OCI-LY7 (cell line): ENCODE results near the gene SNX24. TPM values are rescaled to one million over a fixed set of nuclear protein-coding genes. Genes with fewer than 3 reads are reported as not detected.

Experiments used
- BruUV-seq: library from RNA; stranded (reverse); fragments of 400-500 nt; replicated peaks from 2 replicates; lab custom pipeline; 2021; lab: Mats Ljungman, UMichigan
- CTCF ChIA-PET: fragments of 300-600 bp; sonication (Branson Sonifier 250); formaldehyde crosslinking; loops from one replicate; lab custom pipeline; 2022; ENCODE audit warnings: antibody characterized with exemption; ENCODE audit not compliant: unreplicated experiment; lab: Charles Lee
- POLR2A ChIA-PET: fragments of 300-600 bp; sonication (Branson Sonifier 250); formaldehyde crosslinking; loops from one replicate; lab custom pipeline; 2022; ENCODE audit warnings: antibody characterized with exemption; lab: Charles Lee
- DNase-seq: peaks from one replicate; pipeline ENCODE4 v3.0.0-alpha.2; 2015; ENCODE audit warnings: low spot score
- H2AFZ ChIP-seq: fragments of 200-600 bp; sonication (generic), shearing (Covaris generic); 2 replicates; pipeline ENCODE4 v1.6.1; 2014; ENCODE audit warnings: mild to moderate bottlenecking, antibody characterized with exemption, low read length, moderate library complexity
- H3K27ac ChIP-seq: fragments of 200-600 bp; sonication (generic); 2 replicates; pipeline ENCODE4 v1.5.1; 2014; ENCODE audit warnings: mixed run types, low read depth, mild to moderate bottlenecking, moderate library complexity, low read length, inconsistent platforms; ENCODE audit not compliant: poor library complexity, severe bottlenecking
- H3K36me3 ChIP-seq: fragments of 200-600 bp; sonication (generic); 2 replicates; pipeline ENCODE4 v1.6.1; 2014; ENCODE audit warnings: mild to moderate bottlenecking, antibody characterized with exemption, low read length, moderate library complexity, mixed read lengths; ENCODE audit not compliant: insufficient read depth
- H3K4me1 ChIP-seq: fragments of 200-600 bp; sonication (generic); 2 replicates; pipeline ENCODE4 v1.5.1; 2014; ENCODE audit warnings: mild to moderate bottlenecking, low read length; ENCODE audit not compliant: insufficient read depth, poor library complexity, severe bottlenecking
- H3K4me2 ChIP-seq: fragments of 200-600 bp; sonication (generic); 2 replicates; pipeline ENCODE4 v1.6.1; 2014; ENCODE audit warnings: mild to moderate bottlenecking, low read length
- H3K4me3 ChIP-seq: fragments of 200-600 bp; sonication (generic); 2 replicates; pipeline ENCODE4 v1.5.1; 2014; ENCODE audit warnings: mild to moderate bottlenecking, low read depth, low read length; ENCODE audit not compliant: poor library complexity, severe bottlenecking
- H3K79me2 ChIP-seq: fragments of 200-600 bp; sonication (generic); 2 replicates; pipeline ENCODE4 v1.6.1; 2016; ENCODE audit warnings: low read depth, mild to moderate bottlenecking, low read length, moderate library complexity, mixed read lengths; ENCODE audit not compliant: insufficient read depth
- H3K9me2 ChIP-seq: fragments of 200-600 bp; sonication (generic); 2 replicates; pipeline ENCODE4 v1.6.1; 2016; ENCODE audit warnings: mild to moderate bottlenecking, low read length, mixed read lengths; ENCODE audit not compliant: insufficient read depth
- H3K9me3 ChIP-seq: fragments of 200-600 bp; sonication (generic); 2 replicates; pipeline ENCODE4 v1.6.1; 2014; ENCODE audit warnings: mild to moderate bottlenecking, mixed run types, low read length, mixed read lengths
- H4K20me1 ChIP-seq: fragments of 200-600 bp; sonication (generic); 2 replicates; pipeline ENCODE4 v1.6.1; 2014; ENCODE audit warnings: mild to moderate bottlenecking, antibody characterized with exemption, low read length, moderate library complexity, mixed read lengths; ENCODE audit not compliant: insufficient read depth
- EZH2phosphoT487 ChIP-seq: fragments of 200-600 bp; sonication (generic); IDR thresholded peaks from 2 replicates; pipeline ENCODE4 v1.6.1; 2018; ENCODE audit warnings: low read depth, borderline replicate concordance, mild to moderate bottlenecking, mixed run types, antibody characterized with exemption, low read length, moderate library complexity, mixed read lengths
- intact Hi-C: fragments of 100-400 bp; cut with micrococcal nuclease; formaldehyde crosslinking; loops from one replicate; pipeline ENCODE4 v1.10.0; 2022; ENCODE audit not compliant: unreplicated experiment
- total RNA-seq, 2 experiments: library from RNA; depleted of rRNA in 1 of 2; stranded (reverse); fragments of >200 nt in 1 of 2; shearing (Covaris generic) in 1 of 2; gene quantifications; 2 replicates each; pipeline ENCODE4 v1.2.3, GENCODE V29; 2014 to 2022
- TF ChIP-seq, protein P1 (sequence below): fragments of 200-600 bp; sonication (generic); conservative IDR thresholded peaks from 2 replicates; pipeline ENCODE4 v1.5.1; 2014; ENCODE audit warnings: mild to moderate bottlenecking, antibody characterized with exemption, low read length, moderate library complexity, mixed read lengths

Gene SNX24
- total RNA-seq, 2 experiments from 2014 or later = 6.9 to 14.5 TPM

DNA sequence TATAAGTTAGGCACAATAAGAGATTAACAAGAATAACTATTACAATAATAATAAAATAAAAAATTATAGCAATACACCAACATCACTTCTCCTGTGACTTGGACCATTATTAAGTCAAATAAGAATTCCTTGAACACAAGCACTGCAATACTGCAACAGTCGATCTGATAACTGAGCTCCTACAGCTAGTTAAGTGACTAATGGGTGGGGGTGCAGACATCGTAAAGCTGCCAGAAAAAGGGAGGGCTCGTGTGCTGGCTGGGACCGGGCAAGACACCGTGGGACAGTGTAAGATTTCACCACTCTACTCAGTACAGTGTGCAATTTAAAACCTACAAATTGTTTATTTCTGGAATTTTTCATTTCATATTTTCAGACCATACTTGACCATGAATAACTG is 78.8 kb downstream of the SNX24 start:
- no peak for TF ChIP-seq EZH2phosphoT487
- TF ChIP-seq, protein P1, sequence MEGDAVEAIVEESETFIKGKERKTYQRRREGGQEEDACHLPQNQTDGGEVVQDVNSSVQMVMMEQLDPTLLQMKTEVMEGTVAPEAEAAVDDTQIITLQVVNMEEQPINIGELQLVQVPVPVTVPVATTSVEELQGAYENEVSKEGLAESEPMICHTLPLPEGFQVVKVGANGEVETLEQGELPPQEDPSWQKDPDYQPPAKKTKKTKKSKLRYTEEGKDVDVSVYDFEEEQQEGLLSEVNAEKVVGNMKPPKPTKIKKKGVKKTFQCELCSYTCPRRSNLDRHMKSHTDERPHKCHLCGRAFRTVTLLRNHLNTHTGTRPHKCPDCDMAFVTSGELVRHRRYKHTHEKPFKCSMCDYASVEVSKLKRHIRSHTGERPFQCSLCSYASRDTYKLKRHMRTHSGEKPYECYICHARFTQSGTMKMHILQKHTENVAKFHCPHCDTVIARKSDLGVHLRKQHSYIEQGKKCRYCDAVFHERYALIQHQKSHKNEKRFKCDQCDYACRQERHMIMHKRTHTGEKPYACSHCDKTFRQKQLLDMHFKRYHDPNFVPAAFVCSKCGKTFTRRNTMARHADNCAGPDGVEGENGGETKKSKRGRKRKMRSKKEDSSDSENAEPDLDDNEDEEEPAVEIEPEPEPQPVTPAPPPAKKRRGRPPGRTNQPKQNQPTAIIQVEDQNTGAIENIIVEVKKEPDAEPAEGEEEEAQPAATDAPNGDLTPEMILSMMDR = no peak
- Histone ChIP-seq H3K9me3 (no peaks in the 10 kb centered on the region), H3K4me2 (no peak overlapping the region), H3K9me2 (no peaks in the 10 kb centered on the region), H2AFZ (no peak overlapping the region), H3K4me1 (no peaks in the 10 kb centered on the region), H3K79me2 (no peaks in the 10 kb centered on the region), H3K36me3 (no peaks in the 10 kb centered on the region), H4K20me1 (no peaks in the 10 kb centered on the region), H3K4me3 (no peak overlapping the region), H3K27ac (no peak overlapping the region)
- CTCF ChIA-PET = interaction anchor here (0.5 kb wide), 1 partner anchor 1096 kb away, joined by 10 read pairs; no protein-coding TSS in a partner anchor
- no TSS peak for BruUV-seq
- POLR2A ChIA-PET = no interaction called here
- DNase-seq = no peak
- intact Hi-C loops = no loop called here

DNA sequence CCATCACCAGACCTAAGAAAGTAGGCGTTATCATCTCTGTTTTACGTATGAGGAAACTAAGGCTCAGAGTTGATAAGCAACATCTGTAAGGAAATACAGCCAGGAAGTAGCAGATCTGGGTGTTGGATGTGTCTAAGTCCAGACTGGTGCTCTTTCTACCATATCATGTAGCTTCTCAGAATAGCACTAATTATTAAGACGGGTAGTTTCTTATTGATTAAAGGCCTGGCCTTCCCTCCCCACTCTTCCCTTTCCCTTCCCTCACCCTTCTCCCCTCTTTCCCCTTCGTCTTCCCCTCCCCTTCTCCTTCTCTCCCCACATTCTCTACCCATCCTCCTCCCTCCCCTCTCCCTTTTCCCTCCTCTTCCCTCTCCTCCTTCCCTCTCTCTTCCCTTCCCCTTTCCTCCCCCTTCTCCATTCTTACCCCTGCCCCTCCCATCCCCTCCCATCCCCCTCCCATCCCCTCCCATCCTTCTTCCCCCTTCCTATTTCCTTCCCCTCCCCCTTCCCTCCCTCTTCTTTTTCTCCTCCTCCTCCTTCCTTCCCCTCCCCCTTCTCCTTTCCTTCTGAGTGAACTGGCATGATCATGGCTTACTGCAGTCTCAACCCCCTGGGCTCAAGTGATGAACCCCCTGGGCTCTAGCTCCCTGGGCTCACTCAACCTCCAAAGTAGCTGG is 79.4 kb downstream of the SNX24 start:
- CTCF ChIA-PET = no interaction called here
- no peaks in the 10 kb centered on the region for H3K9me3 ChIP-seq
- H3K79me2 ChIP-seq = no peaks in the 10 kb centered on the region
- H3K4me1 ChIP-seq = no peaks in the 10 kb centered on the region
- no peaks in the 10 kb centered on the region for H4K20me1 ChIP-seq
- no peak overlapping the region for H3K4me3 ChIP-seq
- no peak overlapping the region for H3K27ac ChIP-seq
- no peaks in the 10 kb centered on the region for H3K36me3 ChIP-seq
- POLR2A ChIA-PET = interaction anchor here (0.7 kb wide), 1 partner anchor 200 kb away, joined by 3 read pairs; no protein-coding TSS in a partner anchor
- no peak overlapping the region for H2AFZ ChIP-seq
- intact Hi-C loops = no loop called here
- H3K9me2 ChIP-seq = no peaks in the 10 kb centered on the region
- no peak for DNase-seq
- BruUV-seq = no TSS peak
- TF ChIP-seq, protein P1 = no peak
- no peak overlapping the region for H3K4me2 ChIP-seq

DNA sequence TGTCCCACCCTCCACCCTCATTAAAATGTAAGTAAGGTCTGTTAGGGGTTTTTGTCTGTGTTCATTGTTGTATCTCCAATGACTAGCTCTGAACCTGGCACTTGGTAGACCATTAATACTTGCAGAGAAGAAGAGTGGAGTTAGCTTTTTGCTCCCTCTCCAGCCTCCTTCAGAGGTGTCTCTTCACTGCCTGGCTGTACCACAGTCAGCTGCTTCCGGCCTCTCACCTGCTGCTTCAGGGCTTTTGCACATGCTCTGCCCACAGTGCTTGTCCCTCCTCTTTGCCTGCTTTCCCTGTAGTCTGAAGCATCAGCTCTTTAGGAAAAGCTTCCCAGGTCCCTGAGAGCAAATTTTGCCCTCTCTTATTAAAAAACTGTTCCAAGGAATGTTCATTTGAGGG is 83.6 kb downstream of the SNX24 start:
- ChIA-PET CTCF (no interaction called here), POLR2A (interaction anchor here (0.6 to 1.2 kb wide), 3 partner anchors 30 to 276 kb away, joined by 3 to 4 read pairs (median 3); no protein-coding TSS in a partner anchor)
- BruUV-seq = no TSS peak
- DNase-seq = no peak
- no peak overlapping the region for H3K4me2 ChIP-seq
- H2AFZ ChIP-seq = no peak overlapping the region
- H3K79me2 ChIP-seq = no peaks in the 10 kb centered on the region
- no peaks in the 10 kb centered on the region for H3K9me3 ChIP-seq
- H3K9me2 ChIP-seq = no peaks in the 10 kb centered on the region
- H3K27ac ChIP-seq = no peak overlapping the region
- H4K20me1 ChIP-seq = no peaks in the 10 kb centered on the region
- intact Hi-C loops = no loop called here
- TF ChIP-seq EZH2phosphoT487 = no peak
- TF ChIP-seq, protein P1 = no peak
- no peaks in the 10 kb centered on the region for H3K4me1 ChIP-seq
- H3K4me3 ChIP-seq = no peak overlapping the region
- H3K36me3 ChIP-seq = no peaks in the 10 kb centered on the region
